H9 (cell line): ENCODE data around the gene APCDD1L. TPM values are rescaled to one million over a fixed set of nuclear protein-coding genes. Genes with fewer than 3 reads are reported as not detected.

Experiments
- DNase-seq: peaks from one replicate; pipeline ENCODE4 v3.0.0-alpha.2; 2017
- H2AFZ ChIP-seq: one replicate; pipeline ENCODE4 v1.6.1; 2013; ENCODE audit warnings: mild to moderate bottlenecking, low read length, control low read depth, moderate library complexity
- H2AK5ac ChIP-seq: 2 replicates; pipeline ENCODE4 v1.6.1; 2013; ENCODE audit warnings: low read length, control low read depth, mixed read lengths; ENCODE audit not compliant: insufficient read length
- H2BK120ac ChIP-seq: one replicate; pipeline ENCODE4 v1.6.1; 2013; ENCODE audit warnings: low read depth, mild to moderate bottlenecking, low read length, control low read depth, inconsistent platforms; ENCODE audit not compliant: poor library complexity, severe bottlenecking
- H2BK12ac ChIP-seq: 2 replicates; pipeline ENCODE4 v1.6.1; 2013; ENCODE audit warnings: low read length, control low read depth, mixed read lengths, low read depth; ENCODE audit not compliant: insufficient read length
- H2BK15ac ChIP-seq: 2 replicates; pipeline ENCODE4 v1.6.1; 2013; ENCODE audit warnings: low read depth, low read length, control low read depth
- H2BK20ac ChIP-seq: one replicate; pipeline ENCODE4 v1.6.1; 2013; ENCODE audit warnings: low read depth, mild to moderate bottlenecking, low read length, control low read depth, inconsistent platforms; ENCODE audit not compliant: poor library complexity, severe bottlenecking
- H2BK5ac ChIP-seq: 2 replicates; pipeline ENCODE4 v1.6.1; 2013; ENCODE audit warnings: low read length, control low read depth, mixed read lengths; ENCODE audit not compliant: insufficient read length
- H3K14ac ChIP-seq: 2 replicates; pipeline ENCODE4 v1.6.1; 2013; ENCODE audit warnings: low read length, control low read depth; ENCODE audit not compliant: insufficient read depth
- H3K18ac ChIP-seq: 2 replicates; pipeline ENCODE4 v1.6.1; 2013; ENCODE audit warnings: low read depth, mild to moderate bottlenecking, mixed read lengths, low read length, control low read depth; ENCODE audit not compliant: insufficient read length
- H3K23ac ChIP-seq: 2 replicates; pipeline ENCODE4 v1.6.1; 2013; ENCODE audit warnings: low read length, control low read depth, mixed read lengths, low read depth; ENCODE audit not compliant: insufficient read length
- H3K23me2 ChIP-seq: 2 replicates; pipeline ENCODE4 v1.6.1; 2013; ENCODE audit warnings: low read depth, mild to moderate bottlenecking, mixed read lengths, low read length, control low read depth; ENCODE audit not compliant: insufficient read length, poor library complexity, severe bottlenecking
- H3K27ac ChIP-seq: 2 replicates; pipeline ENCODE4 v1.5.1; 2013; ENCODE audit warnings: low read length, control low read depth, mixed read lengths, low read depth; ENCODE audit not compliant: insufficient read length
- H3K27me3 ChIP-seq: 2 replicates; pipeline ENCODE4 v1.6.1; 2013; ENCODE audit warnings: low read length, control low read depth, inconsistent platforms; ENCODE audit not compliant: insufficient read depth
- H3K4ac ChIP-seq: 2 replicates; pipeline ENCODE4 v1.6.1; 2013; ENCODE audit warnings: low read depth, mild to moderate bottlenecking, control low read depth, inconsistent platforms, low read length, moderate library complexity
- H3K4me1 ChIP-seq: 2 replicates; pipeline ENCODE4 v1.6.1; 2013; ENCODE audit warnings: low read length, control low read depth, inconsistent platforms; ENCODE audit not compliant: insufficient read depth
- H3K4me2 ChIP-seq: 2 replicates; pipeline ENCODE4 v1.6.1; 2013; ENCODE audit warnings: low read length, control low read depth, mixed read lengths; ENCODE audit not compliant: insufficient read length, insufficient read depth
- H3K56ac ChIP-seq: 2 replicates; pipeline ENCODE4 v1.6.1; 2013; ENCODE audit warnings: low read depth, mild to moderate bottlenecking, mixed read lengths, low read length, control low read depth; ENCODE audit not compliant: insufficient read length
- H3K79me1 ChIP-seq: 2 replicates; pipeline ENCODE4 v1.6.1; 2013; ENCODE audit warnings: low read depth, mild to moderate bottlenecking, moderate library complexity, low read length, control low read depth, inconsistent platforms; ENCODE audit not compliant: insufficient read depth, poor library complexity, severe bottlenecking
- H3K79me2 ChIP-seq: 2 replicates; pipeline ENCODE4 v1.6.1; 2013; ENCODE audit warnings: low read length, control low read depth, inconsistent platforms; ENCODE audit not compliant: insufficient read depth
- H3K9ac ChIP-seq: 2 replicates; pipeline ENCODE4 v1.6.1; 2013; ENCODE audit warnings: low read length, control low read depth, mixed read lengths; ENCODE audit not compliant: insufficient read length; ENCODE audit errors: extremely low read depth
- H3K9me3 ChIP-seq: one replicate; pipeline ENCODE4 v1.6.1; 2013; ENCODE audit warnings: low read depth, low read length, inconsistent platforms; ENCODE audit not compliant: control insufficient read depth
- H3T11ph ChIP-seq: one replicate; pipeline ENCODE4 v1.6.1; 2013; ENCODE audit warnings: mild to moderate bottlenecking, low read length, control low read depth, inconsistent platforms
- H4K20me1 ChIP-seq: one replicate; pipeline ENCODE4 v1.6.1; 2013; ENCODE audit not compliant: control insufficient read depth, insufficient read length, insufficient read depth
- H4K5ac ChIP-seq: 2 replicates; pipeline ENCODE4 v1.6.1; 2013; ENCODE audit warnings: low read depth, mild to moderate bottlenecking, mixed read lengths, low read length, control low read depth; ENCODE audit not compliant: insufficient read length
- H4K8ac ChIP-seq: replicated peaks from 2 replicates; pipeline ENCODE4 v1.6.1; 2013; ENCODE audit warnings: low read length, control low read depth, mixed read lengths, low read depth; ENCODE audit not compliant: insufficient read length
- H4K91ac ChIP-seq: 2 replicates; pipeline ENCODE4 v1.6.1; 2013; ENCODE audit warnings: low read depth, mild to moderate bottlenecking, moderate library complexity, mixed read lengths, low read length, control low read depth; ENCODE audit not compliant: insufficient read length
- H3K27ac Mint-ChIP-seq, 3 experiments: 2 replicates in 2 of 3; 3 replicates in 1 of 3; pipeline ENCODE4 v1.8.0; 2020 to 2021; ENCODE audit warnings: mixed read lengths in 3 of 3, mild to moderate bottlenecking in 1 of 3, moderate library complexity in 1 of 3
- H3K27me3 Mint-ChIP-seq: 2 replicates; pipeline ENCODE4 v1.8.0; 2021; ENCODE audit warnings: low read depth, mild to moderate bottlenecking, moderate library complexity, mixed read lengths
- H3K36me3 Mint-ChIP-seq, 3 experiments: 2 replicates in 2 of 3; 3 replicates in 1 of 3; pipeline ENCODE4 v1.8.0; 2020 to 2021; ENCODE audit warnings: low read depth in 3 of 3, mixed read lengths in 3 of 3; ENCODE audit not compliant: insufficient read depth in 1 of 3
- H3K4me1 Mint-ChIP-seq, 2 experiments: 2 replicates each; pipeline ENCODE4 v1.8.0; 2020; ENCODE audit warnings: mixed read lengths in 2 of 2
- H3K4me3 Mint-ChIP-seq, 2 experiments: 2 replicates in 1 of 2; 3 replicates in 1 of 2; pipeline ENCODE4 v1.8.0; 2020 to 2021; ENCODE audit warnings: mild to moderate bottlenecking in 2 of 2, mixed read lengths in 2 of 2, moderate library complexity in 1 of 2
- H3K9me3 Mint-ChIP-seq, 2 experiments: 2 replicates in 1 of 2; 3 replicates in 1 of 2; pipeline ENCODE4 v1.8.0; 2020; ENCODE audit warnings: mild to moderate bottlenecking in 2 of 2, mixed read lengths in 2 of 2, moderate library complexity in 1 of 2
- CTCF ChIP-seq: fragments of 200-600 bp; sonication (generic); conservative IDR thresholded peaks from 3 replicates; pipeline ENCODE4 v1.8.0; 2021; ENCODE audit warnings: antibody characterized with exemption, mild to moderate bottlenecking
- WGBS: extraction: QIAGEN DNeasy Blood & Tissue Kit; methylation state at CpG from one replicate; pipeline ENCODE4 v1.1.7; 2013; ENCODE audit warnings: missing lambda C conversion rate, low lambda C conversion rate, mixed read lengths; ENCODE audit not compliant: insufficient read length; ENCODE audit errors: extremely low coverage; 5-methylcytosine and 5-hydroxymethylcytosine counted together
- total RNA-seq: library from RNA; stranded (reverse); gene quantifications from 2 replicates; pipeline ENCODE4 v1.2.1, GENCODE V29; 2021

APCDD1L gene
- total RNA-seq, 1 experiment from 2014 or later, result 0.68 TPM

DNA sequence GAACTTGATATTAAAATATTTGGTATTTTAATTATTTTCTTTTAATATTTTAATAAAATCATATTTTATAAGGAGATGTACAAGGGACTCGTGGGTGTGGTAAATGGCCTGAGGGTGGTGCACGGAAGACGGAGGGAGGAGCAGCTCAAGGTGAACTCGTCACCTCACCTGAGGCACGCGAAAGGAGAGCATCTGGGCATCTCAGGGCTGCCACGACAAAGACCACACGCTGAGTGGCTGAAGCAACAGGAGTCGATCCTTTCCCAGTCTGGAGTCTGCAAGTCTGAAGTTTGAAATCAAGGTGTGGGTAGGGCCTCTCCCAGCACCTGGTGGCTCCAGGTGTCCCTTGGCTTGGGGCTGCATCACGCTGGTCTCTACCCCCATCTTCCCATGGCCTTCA, 39.7 kb downstream of the APCDD1L start:
- Histone ChIP-seq H2BK20ac (no peak overlapping the region), H4K91ac (no peak overlapping the region), H3K79me2 (no peaks in the 10 kb centered on the region), H3K4ac (no peak overlapping the region), H3K9ac (no peak overlapping the region), H3K4me1 (no peaks in the 10 kb centered on the region), H3K14ac (no peak overlapping the region), H3K23ac (no peak overlapping the region), H3T11ph (no peak overlapping the region), H2BK12ac (no peak overlapping the region), H3K27me3 (no peaks in the 10 kb centered on the region), H4K20me1 (no peaks in the 10 kb centered on the region), H3K23me2 (no peaks in the 10 kb centered on the region), H3K56ac (no peak overlapping the region), H3K18ac (no peak overlapping the region), H3K27ac (no peak overlapping the region), H3K9me3 (peaks cover 6% of the 10 kb centered on the region), H4K8ac (no peak overlapping the region), H2AK5ac (no peak overlapping the region), H2BK5ac (no peak overlapping the region), H2BK120ac (no peak overlapping the region), H3K79me1 (no peaks in the 10 kb centered on the region), H2AFZ (no peak overlapping the region), H4K5ac (no peak overlapping the region), H2BK15ac (no peak overlapping the region), H3K4me2 (no peak overlapping the region)
- peaks cover 3 to 6% of the 10 kb centered on the region in 2 experiments for H3K4me1 Mint-ChIP-seq
- no peak overlapping the region; a peak in 1 of 7 replicates for H3K27ac Mint-ChIP-seq
- peaks cover 24 to 25% of the 10 kb centered on the region in 2 experiments for H3K9me3 Mint-ChIP-seq
- WGBS, result no CpG with 5 or more reads among the region's 10 CpGs
- no peak for TF ChIP-seq CTCF
- no peak overlapping the region for H3K4me3 Mint-ChIP-seq
- no peak for DNase-seq
- H3K27me3 Mint-ChIP-seq, result peaks cover 3% of the 10 kb centered on the region; the same call in 1 of the 2 replicates
- H3K36me3 Mint-ChIP-seq, result peaks cover 7 to 20% (median 15%) of the 10 kb centered on the region in 3 experiments
